HG03354 (cell line): ENCODE measurements around the gene GRIK1.
A peak's percentile ranks its signal among the peaks of the same experiment; 100 is the strongest.

Experiments used
- ATAC-seq: cut with Tn5 transposase; IDR thresholded peaks from one replicate; pipeline ENCODE4 v1.9.1; 2021; ENCODE audit warnings: mild to moderate bottlenecking; ENCODE audit not compliant: unreplicated experiment, poor library complexity, severe bottlenecking

Gene GRIK1

DNA sequence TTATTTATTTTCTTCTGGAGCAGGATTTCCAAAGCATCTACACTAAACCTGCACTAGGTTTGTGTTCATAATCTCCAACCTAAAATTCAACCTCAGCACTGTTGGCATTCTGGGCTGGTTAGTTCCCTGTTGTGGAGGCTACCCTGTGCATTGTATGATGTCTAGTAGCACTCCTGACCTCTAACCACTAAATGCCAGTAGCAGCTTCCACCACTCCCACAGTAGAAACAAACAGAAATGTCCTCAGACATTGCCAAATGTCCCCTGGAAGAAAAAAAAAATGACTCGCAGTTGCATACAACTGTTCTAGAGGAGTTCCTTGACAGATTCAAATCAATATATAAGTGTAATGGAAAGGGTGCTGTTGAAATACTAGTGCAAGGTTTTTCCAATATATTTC lies 18.9 kb downstream of the GRIK1 start:
- no peak for ATAC-seq

DNA sequence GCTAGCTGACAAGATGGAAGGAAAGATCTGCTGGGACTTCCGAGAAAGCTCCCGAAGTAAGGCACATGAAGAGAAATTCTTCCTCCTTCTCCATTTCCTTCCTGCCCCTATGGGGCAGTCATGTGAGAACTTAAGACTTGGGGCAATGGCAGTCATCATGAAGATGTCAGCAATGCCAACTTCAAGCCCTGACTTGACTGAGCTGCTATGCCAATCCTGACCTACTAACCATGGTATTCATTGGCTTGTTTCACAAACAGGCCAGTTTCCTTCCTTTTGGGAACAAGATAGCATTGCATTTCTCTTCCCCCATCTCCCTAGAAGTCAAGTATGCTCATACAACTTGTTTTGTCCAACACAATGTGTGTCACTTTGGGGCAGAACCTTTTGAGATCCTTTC lies 25.5 kb downstream of the GRIK1 start:
- ATAC-seq, result no peak

DNA sequence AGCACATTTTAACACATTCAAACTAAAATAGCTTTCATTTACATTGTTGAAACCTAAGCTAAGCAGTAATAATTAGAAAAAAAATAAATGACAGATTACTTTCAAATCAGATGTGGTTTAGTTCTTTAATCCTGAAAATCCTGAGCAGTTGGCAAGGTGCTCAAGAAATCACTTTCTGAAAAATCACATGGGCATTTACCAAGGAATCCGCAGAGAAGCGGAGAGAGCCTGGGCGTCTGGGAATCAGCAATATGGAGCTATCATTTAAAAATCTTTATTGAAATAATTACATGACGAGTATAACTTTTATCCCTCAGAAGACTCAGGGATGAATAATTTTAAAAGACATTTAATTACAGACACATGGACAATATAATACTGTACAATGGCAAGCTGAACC lies 30.2 kb downstream of the GRIK1 start:
- ATAC-seq, result no peak

DNA sequence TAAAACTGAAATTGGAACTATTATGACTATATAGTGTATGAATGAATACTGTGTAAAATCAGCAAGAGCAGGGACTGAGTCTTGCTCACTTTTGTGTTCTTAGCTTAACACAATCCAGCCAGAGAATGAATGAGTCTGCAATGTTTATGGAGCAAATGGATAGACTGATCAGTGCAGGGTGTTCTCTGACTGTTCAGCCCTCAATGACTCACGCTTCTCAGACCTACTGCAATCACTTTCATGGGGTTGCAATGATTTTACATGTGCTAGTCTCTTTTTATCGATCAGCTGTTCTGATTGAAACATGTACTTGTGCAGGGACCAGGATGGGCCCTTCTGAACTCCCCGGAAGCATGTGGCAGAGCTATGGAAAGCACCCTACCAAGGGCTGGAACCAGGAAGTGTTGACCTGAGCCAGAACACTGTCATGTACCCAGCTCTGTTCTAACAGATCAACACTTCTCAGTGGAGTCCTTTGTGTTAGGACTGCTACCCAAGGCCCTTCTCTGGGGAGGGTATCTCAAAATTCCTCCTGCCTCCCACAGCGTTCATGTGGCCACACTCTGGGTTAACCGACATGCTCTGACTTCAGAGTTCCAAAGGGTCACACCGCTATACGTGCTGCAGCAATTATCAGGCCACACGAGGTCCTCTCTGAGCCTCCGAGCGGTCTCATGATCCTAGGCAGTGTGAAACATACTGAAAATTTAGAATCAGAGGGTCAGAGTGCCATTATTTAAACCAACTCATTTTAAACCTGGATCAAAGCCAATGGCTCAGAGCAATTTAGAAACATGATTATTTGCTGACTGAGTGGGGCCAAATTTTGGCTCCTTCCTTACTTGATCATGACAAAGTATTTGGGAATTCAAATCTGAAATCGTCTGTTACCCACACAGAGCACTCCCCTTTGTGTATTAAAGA lies 35.2 kb downstream of the GRIK1 start:
- ATAC-seq, result no peak

DNA sequence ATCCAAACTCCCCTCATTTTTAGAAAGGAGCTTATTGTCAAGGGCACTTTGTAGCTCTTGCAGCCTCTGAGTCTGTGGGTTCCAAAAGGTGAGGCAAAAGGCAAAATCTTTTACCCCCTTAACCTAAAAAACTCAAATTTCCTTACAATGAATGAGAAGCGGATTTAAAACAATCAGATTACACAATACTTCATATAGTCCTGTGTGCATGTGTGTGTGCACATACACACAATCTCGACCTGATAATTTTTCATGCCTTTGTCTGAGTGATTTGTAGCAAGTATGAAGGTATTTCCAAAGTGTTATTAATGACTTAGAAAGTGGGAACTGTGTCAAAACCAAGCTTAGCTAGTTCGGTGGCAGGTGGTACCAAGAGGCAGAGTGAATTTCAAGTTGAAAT lies 42.9 kb downstream of the GRIK1 start:
- ATAC-seq, result no peak

DNA sequence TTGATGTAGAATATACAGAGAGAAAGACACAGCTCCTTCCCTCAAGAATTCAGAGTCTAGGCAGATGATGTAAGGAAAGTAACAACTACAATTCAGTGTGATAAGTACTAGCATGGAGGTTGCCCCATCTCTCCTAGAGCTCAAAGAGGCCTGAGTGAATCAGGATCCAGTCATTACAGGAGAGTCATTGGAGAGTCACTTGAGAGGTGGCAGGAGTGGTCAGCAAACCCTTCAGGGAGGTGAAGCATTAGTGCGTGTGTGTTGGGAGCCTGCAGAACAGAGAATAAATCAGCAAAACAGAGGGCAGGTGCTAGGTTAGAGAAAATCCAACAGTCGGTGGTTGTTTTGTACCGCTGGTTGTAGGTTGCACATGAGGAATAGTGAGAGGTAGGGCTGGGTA lies 46.1 kb downstream of the GRIK1 start:
- no peak for ATAC-seq

DNA sequence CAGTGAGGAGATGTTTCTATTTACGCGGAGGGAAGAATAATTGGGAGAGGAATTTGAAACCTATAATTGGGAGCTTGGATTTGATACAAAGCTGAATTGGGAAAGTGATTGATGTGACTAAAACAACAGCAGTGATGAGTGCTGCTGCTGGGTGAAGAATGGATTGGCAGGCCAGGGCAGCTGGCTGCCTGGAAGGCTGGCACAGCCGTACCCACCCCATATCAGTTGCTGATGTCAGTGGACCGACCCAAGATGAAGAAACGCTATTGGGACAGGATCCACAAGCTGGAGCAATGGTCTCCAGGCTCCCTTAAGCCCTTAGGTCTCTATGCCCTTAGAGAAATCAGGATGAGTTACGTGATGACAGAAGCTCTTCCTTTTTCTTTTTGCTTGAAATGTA lies 47.4 kb downstream of the GRIK1 start:
- ATAC-seq, result no peak

DNA sequence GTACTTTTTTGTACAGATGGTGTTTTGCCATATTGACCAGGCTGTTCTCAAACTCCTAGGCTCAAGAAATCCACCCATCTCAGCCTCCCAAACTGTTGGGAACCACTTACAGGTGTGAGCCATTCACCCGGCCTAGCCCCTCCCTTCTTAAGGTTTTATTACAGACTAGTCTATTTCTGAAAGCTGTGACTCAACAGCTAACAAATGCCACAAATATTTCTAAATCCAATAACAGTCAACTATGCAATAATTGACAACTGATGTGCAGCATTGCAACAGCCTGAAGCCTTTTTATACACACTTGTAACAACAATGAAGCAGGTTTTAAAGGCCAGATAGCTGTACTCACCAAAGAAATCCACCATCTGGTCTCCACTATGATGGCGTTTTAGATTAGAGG lies 51.4 kb downstream of the GRIK1 start:
- ATAC-seq, result no peak

DNA sequence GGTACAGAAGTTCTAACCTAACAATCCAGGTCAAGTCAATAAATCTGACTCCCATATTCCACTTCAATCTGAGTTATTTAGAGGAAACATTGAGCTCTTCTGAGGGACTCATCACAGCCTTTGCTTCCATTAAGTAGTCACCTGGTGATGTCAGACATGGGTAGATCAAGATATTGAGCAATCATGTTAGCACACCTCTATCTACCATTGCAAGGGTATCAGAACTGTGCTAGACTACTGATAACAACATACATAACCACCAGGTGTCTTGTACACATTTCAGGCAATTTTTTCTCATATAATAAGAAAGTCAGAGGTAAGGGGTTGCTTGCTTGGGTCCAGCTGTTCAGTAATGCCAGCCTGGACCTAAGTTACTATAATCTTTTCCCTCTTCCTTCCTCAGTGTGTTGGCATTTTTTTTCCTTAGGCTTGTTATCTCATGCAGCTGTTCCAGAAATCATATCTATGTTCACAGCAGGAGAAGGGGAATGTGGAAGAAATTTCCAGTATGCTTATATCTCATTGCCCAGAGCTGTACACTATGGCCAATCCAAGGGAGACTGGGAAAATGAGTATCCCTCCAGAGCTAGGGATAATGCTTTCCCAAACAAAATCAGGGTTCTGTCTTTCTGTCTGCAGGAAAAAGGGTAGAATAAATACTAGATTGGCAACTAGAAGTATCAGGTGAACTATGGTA lies 52.3 kb downstream of the GRIK1 start:
- ATAC-seq, result no peak

DNA sequence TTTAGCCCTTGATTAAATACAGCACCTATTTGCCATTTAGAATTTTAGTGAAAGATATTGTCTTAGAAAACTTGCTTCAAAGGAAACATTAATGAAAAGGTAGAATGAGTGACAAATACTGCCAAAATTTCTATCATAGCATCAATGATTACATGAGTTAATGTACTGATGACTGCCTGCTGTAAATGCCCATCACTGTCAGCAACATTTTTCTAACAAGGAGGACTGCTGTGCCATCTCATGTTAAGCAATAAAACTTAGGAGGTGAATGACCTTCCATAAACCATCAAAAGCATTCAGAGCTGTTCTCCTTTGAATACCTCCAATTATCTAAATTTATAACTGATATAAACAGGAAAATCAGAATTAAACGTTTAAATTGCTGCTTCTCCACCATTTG lies 54.3 kb downstream of the GRIK1 start:
- ATAC-seq, result no peak

DNA sequence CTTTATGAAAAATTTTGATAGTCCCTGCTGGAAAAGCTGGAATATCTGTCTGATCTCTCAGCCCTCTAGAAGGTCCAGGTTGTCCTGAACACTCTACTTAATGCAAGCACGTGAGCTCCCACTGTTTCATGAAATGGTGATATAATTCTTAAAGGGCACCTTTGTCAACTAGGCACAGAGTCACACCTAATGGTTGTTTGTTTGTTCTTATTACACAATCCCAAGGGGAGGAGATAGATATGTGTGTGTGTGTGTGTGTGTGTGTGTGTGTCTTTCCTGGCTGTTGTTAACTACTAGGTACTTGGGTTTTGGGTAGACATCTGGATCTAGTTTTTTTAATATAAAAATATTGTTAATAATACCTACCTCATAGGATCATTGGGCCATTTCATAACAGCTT lies 63.9 kb downstream of the GRIK1 start:
- ATAC-seq, result no peak

DNA sequence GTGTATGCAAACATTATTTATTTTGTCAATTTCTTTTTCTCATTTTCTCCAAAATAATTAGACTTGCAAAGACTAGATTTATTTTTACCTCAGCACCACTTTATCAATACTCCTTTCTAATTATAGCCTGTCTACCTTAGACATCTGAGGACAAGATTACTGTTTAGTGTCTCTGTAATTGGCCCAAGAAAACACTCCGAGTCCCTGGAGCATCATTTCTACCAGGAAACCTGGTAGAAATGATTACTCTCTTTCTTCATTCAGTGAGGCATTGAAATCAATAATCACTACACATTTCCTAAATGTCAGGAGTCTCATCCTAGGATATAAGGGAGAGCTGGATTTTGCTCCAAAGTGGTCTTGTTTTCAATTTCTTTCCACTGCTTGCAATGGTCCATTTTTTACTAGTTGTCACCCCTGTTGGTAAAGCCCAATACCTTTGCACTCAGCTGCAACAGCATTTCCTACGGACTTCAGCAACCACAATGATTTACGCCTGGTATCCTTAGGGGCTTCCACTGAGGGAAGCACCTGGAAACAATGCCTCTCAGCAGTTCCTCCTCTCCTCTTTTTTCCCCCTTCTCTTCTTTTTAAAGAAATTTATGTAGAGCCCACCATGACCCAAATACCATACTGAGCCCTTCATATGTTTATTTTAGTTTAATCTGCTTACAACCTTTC lies 64.6 kb downstream of the GRIK1 start:
- ATAC-seq, result no peak

DNA sequence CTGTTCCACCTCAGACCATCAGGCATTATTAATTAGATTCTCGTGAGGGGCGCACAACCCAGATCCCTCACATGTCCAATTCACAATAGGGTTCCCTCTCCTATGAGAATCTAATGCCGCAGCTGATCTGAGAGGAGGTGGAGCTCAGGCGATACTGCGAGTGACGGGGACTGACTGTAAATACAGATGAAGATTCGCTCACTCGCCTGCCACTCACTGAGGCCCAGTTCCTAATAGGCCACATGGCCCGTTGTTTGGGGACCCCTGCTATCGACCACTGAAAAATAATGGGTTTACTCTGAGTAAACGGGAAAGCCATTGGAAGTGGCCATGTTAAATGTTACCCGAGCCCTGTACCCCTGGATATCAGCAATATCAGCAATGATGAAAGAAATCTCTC lies 65.9 kb downstream of the GRIK1 start:
- ATAC-seq, result no peak

DNA sequence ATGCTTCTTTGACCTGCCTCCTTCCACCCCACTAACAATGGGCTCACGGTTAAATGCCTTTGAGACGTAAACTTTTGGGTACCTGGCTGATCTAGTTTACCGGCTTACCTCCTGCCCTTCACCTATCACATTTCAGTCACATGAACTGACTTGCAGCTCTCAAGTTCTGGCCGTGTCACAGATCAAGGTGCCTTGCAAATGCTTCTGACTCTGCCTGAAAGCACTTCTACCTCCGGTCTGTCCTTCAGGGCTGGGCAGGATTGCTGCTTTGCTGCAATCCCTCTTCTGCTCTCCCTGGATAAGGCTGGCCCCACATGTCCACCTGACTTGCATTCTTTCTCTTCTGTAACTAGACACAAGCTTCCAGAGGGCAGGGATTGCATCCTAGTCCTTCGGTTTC lies 69.0 kb downstream of the GRIK1 start:
- ATAC-seq, result no peak

DNA sequence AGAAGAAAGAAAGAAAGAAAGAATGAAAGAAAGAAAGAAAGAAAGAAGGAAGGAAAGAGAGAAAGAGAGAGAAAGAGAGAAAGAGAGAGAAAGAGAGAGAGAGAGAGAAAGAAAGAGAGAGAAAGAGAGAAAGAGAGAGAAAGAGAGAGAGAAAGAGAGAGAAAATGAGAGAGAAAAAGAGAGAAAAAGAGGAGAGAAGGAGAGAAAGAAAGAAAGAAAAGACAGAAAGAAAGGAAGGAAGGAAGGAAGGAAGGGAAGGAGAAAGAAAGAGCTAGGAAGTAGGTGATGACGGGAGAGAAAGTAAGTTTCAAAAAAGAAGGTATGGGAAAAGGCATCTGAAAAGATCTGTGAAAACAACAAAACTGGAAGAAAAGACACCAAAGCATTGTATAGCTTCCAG lies 72.0 kb downstream of the GRIK1 start:
- no peak for ATAC-seq

DNA sequence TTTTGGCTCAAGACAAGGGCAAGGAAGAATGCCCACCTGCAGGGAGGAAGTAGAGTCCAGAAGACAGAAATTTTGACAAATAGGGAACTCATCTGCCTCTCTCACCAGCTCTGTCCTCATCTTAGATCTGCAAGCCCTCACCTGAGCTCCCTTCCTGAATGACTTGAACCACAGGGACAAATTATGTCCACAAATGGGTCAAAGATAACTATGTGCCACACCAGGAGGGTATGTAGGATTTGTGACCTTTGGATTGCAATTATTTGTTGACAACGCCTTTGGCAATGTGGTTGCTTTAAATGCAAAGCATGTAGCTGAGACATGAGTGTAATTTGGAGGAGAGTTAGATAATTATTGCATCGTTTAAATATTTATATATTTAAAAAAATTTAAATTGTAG lies 79.5 kb downstream of the GRIK1 start:
- no peak for ATAC-seq

DNA sequence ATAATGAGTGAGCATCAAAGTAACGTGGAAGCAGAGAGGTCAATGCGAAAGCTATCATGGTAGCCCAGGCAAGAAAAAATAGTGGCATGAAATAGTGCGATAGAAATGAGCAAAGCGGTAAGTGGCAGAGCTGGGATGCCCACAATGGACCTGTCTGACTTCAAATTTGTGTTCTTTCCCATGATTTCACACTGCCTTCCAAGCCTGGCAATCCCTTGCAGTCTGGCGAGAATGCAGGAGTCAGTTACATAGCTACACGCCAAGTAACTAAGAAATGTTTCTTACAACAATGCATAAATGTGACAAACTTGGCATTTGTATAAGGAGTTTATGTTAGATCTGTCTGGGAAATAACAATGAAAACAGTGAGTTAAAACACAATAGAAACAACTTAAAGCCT lies 82.6 kb downstream of the GRIK1 start:
- no peak for ATAC-seq

DNA sequence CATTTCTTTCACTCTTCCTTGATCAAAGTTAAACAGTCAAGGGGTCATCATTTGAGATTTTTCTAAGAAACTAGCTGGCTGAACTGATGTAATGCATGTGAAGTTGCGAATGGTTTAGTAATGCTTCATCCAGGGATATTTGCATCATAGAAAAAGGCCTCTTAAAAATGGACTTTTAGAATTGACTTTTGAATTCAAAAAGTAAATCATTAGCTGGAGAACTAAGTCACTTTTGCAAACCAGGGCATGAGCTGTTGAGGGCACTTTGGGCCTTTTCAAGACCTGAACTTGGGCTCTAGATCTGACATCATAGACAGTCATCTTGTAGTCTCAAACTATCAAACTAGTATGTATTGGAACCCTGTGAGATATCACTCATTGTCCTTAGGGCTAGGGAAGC lies 85.0 kb downstream of the GRIK1 start:
- ATAC-seq, result no peak

DNA sequence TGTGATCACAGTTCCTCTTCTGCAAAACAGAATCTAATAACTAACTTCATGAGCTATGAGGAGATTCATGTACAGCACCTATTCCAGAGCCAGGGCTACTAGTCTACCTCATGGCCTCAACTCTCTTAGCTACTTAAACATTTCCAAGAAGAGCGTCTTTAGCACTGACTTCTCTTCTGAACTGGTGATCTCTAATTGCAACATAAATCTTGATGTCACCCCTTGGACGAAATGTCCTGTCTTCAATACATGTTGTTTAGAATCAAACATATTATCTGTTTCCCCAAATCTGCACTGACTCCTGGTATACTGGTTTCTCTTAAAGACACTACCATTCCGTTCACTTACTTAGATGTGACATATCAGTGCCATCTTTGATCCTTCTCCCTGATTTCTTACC lies 88.2 kb downstream of the GRIK1 start:
- ATAC-seq, result no peak

DNA sequence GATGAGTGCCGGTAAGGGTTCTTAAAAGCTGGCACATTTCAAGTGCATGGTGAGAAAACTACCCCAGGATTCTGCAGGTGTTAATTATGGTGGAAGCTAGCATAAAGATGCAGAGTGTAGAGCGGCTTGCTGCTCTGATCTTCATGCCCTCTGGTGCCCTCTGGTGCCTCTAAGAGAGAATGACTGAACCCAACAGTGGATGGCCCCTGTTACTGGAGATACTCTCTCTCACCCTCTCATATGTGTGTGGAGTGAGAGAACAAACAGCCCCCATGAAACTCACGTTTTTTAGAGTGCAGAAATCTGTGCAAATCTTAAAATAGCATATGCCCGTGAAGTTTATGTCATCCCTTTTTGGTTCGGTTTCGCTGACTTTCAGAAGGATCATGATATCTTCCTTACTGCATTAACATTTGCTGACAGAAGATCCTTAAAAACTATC lies 90.0 kb downstream of the GRIK1 start:
- peak; percentile 100 for ATAC-seq

DNA sequence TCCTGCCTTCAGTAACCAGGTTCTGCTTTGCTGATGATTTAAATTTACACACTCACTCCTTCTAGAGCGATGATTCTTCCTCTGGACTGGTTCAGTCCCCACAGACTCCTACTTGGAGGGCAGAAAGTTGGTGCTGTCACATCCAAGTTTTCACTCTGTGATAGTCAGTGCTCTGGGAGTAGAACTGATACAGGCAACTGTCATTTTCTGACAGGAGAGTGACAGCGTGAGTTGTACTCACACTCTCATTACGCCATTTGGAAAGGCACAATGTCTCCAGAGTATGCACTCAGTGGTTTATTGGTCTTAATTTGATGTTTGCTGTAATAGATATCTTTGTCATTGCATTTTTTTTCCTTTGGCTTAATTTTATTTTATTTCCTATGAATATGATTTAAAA lies 96.0 kb downstream of the GRIK1 start:
- no peak for ATAC-seq
